Activated gamma-delta T cell (primary cell): Measurements from ENCODE around the gene C19orf12.
A peak's percentile ranks its signal among the peaks of the same experiment; 100 is the strongest.
"Not testable (repeated sequence)": the region's sequence is repeated elsewhere in the genome, so short reads cannot be mapped to it uniquely, and the experiment has no call there.

Experiments used
- DNase-seq: peaks from one replicate; lab custom pipeline; 2025; lab: John Stamatoyannopoulos, UW

Gene C19orf12

DNA sequence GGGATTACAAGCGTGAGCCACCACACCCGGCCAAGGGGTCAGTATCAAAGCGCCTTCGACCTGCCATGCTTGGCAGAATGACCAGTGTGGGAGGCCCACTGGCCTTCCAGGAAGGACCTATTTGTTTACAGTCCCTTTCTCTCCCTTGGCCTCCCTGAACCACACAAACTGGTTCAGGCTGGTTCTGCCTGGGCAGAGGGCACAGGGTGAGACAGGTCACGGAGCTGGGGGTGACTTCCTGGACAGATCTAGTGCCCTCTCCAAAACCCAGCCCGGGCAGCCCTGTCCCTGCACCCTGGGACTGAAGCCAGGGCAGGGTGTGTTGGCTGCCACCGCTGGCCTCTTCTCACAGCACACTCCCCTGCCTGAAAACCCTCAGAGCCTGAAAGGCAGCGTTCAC lies 38.5 kb downstream of the C19orf12 start:
- DNase-seq, result no peak

DNA sequence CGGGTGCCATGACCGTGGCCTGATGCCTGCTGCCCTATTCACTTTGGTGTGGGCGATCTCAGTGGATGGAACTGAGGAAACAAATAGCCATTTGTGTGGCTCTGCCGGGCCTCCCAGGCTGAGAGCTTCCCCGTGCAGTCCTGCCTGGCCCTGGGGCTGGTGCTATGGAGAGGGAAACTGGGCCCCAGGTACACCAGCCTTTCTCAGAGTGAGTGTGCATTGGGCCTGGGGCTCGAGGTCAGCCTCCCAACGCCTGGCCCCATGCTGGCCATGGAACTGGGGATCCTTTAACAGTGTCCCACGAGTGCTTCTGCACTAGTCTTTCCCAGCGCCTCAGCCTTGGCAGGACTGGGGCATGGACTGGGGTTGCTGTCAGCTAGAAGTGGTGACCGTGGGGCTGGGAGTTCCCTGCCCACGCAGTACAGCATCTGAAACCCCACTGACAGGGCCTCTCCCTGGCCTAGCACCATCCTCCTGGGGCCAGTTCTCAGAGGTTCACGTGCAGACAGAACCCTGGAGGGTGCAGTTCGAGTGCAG lies 39.3 kb downstream of the C19orf12 start:
- no peak for DNase-seq

DNA sequence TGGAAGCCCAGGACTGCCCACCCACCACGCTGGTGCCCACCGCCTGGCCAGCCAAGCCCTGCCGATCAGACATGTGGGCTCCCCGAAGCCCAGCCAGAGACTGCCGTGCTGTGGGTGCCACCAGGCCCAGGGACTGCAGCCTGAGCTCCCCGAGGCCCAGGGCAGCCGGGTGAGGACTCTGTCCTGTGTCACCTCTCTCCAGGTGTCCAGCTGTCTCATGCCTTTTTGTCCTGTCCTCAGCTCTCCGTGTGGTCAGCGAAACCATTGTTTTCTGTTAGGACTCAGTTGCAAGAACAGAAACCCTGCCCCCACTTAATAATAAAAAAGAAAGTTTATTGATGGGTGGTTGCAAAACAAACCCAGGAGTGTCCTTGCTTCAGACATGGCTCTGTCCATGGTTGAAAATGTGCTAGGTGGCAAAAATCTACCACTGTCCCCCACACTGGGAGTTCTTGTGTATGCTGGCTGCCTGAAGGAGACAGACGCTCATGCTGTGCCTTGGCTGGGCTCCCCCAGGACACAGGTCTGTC lies 39.9 kb downstream of the C19orf12 start:
- no peak for DNase-seq

DNA sequence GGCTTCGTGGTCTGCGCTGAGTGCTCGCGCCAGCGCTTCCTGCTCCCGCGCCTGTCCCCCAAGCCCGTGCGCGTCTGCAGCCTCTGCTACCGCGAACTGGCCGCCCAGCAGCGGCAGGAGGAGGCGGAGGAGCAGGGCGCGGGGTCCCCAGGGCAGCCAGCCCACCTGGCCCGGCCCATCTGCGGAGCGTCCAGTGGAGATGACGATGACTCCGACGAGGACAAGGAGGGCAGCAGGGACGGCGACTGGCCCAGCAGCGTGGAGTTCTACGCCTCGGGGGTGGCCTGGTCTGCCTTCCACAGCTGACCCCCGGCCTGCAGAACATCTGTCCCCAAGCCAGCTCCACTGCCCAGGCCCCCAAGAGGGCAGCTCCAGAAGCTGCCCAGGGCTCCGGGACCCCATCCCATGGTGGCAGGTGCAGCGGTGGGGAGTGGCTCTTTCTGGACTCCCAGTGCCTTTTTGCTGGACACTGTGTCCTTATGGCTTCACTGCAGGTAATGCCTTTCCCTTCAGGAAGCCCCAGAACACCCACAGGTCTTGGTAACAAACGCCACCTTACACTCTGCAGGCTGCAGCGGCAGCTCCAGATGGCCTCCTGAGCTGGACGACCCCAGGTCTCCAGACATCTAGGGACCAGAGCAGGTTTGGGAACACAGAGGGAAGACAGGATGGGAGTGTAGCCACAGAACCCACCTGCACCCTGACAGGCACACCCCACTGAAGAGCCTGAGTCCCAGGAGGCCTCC lies 40.5 kb downstream of the C19orf12 start:
- no peak for DNase-seq

DNA sequence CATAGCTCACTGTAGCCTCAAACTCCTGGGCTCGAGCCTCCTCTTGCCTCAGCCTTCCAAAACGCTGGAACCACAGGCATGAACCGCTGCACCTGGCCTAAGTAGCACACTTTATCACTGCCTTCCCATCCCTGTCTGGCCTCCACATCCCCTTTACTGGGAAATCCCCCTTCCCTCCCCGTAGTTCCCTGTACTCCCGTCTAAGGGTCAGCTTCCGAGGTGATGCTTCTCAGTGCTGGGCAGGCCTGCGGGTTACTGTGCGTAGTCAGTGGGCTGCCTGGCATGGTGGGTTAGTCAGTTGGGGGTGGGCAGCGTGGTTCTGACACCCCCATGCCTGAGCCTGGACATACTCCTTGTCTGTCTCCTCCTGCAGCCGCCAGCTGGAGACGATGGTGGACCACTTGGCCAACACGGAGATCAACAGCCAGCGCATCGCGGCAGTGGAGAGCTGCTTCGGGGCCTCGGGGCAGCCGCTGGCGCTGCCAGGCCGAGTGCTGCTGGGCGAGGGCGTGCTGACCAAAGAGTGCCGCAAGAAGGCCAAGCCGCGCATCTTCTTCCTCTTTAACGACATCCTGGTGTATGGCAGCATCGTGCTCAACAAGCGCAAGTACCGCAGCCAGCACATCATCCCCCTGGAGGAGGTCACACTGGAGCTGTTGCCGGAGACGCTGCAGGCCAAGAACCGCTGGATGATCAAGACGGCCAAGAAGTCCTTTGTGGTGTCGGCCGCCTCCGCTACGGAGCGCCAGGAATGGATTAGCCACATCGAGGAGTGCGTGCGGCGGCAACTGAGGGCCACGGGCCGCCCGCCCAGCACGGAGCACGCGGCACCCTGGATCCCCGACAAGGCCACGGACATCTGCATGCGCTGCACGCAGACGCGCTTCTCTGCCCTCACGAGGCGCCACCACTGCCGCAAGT lies 41.4 kb downstream of the C19orf12 start:
- no peak for DNase-seq

DNA sequence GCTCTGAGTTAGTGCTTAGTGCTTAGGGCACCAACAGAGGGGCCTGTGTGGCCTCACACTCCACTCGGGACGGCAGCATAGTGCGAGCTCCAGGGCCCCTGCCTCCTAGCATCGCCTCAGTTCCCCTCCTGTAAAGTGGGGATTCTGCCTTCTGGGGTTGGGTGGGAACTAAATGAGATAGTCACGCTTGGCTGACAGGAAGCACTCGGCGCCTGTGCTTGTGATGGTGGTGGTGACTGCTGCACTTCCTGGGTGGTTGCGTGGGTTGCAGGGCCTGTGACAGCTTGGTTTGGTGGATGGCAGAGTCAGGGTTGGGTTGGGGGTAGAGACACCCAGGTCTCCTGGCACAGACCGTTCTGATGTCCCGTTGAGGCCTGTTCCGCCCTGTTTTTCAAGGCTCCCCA lies 42.1 kb downstream of the C19orf12 start:
- peak; percentile 57 for DNase-seq

DNA sequence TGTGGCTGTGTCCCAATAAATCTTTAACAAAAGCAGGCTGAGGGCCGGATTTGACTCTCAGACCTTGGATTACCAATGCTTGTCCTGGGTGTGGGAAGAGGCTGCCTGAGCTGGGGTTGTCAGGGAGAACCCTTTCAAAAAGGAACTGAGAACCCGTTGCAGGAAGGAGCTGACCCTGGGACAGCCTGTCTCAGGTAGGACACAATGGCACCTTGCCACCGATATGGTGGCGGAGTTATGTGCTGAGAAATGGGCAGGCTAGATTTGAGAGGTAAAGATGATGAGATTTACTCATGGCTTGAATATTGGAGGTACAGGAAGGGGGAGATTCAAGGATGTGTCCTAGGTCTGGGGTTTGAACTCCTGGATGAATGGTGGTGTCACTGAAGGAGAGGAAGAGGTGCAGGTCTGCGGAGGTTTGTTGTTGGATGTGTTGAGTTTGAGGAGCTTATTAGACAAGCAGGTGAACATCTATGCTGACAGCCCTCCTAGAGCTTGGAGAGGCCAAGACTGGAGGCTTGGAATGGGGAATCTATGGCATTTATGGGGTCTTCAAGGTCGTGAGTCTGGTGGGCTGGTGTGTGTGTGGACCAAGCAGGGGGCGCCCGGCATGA lies 42.6 kb downstream of the C19orf12 start:
- no peak for DNase-seq

DNA sequence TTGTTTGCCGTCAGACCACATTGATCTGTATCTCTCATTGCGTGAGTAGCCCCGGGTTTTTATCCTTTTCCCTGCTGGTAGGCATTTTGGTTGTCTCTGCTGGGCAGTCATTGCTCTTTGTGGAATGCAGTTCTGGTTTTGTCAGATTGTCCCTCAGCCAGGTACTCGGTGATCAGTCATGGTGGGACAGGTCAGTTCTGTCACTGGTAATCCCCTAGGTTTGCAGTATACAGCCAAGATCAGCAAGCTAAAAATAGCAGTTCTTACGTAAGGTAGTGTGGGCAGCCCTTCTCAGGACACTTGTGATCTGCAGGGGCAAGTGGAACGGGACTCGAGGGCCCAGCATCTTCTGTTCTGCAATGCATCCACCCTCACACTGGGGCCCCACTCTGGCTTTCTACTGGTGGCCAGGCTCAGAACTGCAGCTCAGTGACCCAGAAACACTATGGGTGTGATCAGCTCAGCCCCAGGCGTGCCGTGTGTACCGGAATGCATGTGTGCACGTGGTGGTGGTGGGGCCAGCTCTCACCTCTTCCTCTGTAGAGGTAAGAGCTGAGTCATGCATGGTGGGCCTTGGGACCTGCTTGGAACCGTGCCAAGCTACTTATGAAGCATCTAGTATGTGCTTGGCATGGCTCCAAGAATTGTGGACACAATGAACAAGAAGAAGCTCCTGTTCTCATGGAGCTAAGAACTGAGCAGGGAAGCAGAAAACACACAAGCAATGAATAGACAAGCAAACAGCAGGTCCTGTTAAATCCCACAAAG lies 43.5 kb downstream of the C19orf12 start:
- peak; percentile 56 for DNase-seq

DNA sequence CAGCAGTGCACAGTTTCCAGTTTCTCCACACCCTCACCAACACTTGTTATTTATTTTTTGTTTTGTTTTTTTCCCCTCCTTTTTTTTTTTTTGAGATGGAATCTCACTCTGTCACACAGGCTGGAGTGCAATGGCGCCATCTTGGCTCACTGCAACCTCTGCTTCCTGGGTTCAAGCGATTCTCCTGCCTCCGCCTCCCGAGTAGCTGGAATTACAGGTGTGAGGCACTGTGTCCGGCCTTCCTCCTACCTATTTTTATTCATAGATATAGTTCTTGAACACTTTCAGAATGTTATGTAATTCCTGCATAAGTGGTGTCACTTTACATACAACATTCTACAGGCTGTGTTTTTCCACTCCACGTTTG lies 44.1 kb downstream of the C19orf12 start:
- DNase-seq, result not testable (repeated sequence)

DNA sequence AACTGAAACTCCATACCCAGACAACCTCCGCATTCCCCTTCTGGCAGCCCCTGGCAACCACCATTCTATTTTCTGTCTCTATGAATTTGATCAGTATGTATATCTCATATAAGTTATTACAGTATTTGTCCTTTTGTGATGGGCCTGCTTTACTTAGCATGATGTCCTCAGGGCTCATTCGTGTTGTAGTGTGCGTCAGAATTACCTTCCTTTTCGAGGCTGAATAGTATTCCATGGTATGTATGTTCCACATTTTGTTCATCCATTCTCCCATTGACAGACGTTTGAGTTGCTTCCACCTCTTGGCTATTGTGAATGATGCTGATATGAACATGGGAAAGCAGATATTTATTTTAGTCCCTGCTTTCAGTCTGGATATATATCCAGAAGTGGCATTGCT lies 44.8 kb downstream of the C19orf12 start:
- DNase-seq, result no peak

DNA sequence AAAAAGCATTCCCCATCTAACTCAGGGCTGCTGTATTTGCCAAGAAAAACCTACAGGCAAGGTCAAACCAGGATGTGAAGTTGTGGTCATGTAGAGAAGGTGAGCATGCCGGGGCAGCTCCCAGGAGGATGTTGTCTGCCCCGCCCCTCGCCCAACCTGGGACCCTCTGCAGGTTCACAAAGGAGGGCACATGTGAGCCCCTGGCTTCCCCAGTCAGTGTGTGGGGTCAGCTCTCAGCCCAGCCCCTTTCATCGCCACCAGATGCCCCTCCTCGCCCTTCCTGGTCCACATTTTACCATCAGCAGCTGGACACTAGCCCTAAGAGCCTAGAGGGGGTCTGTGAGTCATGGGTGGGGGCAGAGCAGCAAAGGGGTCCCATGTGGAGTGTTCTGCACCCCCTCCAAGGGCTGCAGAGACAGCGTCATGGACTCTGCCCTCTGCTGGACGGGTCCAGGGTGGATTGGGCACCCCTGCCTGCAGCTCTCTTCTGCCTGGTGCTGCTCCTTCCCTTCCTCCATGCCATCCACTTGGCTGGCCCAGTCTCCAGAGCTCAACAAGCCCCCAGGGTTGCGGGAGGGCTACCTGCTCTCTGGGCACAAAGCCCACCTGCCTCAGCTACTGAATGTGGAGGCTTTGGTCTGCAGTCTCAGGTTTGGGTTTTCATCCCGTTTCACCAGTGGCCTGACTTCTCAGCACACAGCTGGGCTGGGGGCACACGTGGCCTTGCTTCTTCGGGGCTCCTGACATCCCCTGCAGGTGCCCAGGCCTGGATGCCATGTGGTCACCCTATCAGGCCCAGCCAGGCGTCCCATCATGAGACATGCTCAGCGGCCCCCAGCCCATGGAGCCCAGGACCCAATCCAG lies 46.1 kb downstream of the C19orf12 start:
- no peak for DNase-seq

DNA sequence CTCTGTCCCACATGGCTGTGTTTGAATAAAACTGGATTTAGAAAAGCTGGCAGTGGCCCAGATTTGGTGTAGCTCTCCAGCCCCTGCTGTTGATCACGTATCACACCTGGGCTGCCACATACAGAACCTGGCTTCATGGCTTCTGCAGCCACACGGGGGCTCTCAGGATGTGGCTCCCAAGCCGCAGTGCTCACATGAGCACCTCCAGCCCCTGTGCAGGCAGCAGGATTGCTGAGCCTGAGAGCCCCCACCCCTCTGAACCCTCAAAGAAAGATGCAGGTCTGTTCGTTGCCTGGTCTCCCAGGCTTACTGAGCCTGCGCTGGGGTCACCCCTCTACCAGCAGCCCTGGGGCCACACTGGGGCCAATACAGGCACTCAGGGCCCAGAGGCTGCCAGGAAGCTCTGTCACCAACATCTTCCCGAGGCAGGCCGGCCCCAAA lies 47.1 kb downstream of the C19orf12 start:
- peak; percentile 53 for DNase-seq

DNA sequence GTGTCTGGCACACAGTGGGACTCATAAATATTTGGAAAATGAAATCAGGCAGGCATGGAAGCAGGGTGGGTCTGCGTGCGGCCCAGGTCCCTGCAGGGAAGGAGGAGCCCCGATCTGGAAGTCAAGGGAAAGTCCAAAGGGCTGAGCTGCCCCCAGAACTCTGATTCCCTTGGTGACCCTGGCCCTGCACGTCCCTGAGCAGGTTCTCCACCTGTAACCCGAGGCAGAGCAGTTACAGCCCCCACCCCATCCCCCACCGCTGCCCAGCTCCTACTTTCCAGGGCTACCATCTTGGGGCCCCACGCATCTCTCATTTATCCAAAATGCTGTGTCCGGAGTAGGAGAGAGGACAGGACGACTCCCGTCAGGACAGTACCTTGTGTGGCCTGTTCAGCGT lies 47.7 kb downstream of the C19orf12 start:
- no peak for DNase-seq

DNA sequence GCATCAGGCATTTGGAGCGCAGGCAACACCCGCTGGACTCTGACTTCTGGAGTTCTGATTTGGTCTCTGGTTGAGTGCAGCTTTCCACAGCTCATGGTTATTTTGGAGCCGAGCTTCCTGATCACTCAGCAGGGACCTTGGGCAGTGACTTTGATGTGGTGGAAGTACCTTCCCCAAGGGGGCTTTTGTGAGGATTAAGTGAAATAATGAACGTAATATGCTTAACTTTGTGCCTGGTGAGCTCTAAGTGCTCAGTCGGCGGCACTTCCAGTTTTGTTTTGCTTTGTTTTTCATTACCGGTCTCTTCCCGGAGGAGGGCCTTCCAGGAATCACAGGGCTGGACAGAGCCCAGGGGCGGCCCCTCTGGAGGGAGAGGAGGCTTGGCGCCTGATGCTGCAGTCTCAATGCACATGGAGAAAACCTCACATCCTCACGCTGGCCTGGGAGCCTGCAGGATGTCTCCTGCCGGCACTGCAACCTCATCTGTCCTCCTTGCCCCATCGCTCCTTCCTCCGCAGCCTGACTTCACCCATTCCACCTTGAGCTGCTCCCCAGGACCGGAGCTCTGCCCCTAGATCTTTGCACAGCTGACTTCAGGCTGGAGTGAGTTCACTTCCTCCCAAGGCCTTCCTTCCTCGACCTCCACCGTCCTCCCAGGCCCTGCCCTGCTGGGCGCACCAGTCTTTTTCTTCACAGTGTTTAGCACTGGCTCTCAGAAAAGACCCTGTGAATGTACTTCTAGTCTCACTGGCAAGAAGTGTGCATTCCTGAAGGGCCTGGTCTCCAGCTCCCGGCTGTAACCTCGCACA lies 48.3 kb downstream of the C19orf12 start:
- no peak for DNase-seq

DNA sequence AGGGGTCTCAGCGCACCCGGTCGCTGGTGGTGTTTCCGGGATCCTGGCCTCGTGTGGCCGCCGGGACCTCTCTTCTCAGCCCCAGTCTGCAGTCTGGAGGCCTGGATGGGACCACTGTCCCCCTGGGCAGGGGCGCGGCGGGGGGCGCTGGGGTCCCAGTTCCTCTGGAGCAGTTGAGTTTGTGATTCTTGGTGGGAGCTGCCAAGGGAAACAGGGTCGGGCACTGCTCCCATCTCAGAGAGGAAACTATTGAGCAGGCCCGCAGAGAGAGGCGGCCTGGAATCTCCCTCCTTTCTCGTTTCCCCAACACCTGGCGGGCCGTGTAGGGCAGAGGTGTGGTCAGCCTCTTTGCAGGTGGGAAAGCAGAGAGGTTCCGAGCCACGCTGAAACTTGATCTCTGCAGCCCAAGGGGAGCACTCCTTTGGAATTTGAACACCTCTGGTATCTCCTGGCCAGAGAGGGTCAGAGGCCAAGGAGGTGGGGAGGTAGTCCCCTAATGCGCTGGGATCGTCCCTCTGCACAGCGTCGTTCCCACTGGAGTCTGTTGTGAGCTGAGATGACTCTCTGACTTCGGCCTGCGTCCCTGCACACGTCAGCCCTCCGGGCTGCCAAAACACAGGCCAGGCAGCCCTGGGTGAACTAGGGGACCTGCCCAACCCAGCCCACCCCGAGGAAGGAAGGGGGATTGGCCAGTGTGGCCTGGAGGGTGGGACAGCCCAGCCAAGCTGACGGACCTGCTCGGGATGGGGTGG lies 49.1 kb downstream of the C19orf12 start:
- no peak for DNase-seq

DNA sequence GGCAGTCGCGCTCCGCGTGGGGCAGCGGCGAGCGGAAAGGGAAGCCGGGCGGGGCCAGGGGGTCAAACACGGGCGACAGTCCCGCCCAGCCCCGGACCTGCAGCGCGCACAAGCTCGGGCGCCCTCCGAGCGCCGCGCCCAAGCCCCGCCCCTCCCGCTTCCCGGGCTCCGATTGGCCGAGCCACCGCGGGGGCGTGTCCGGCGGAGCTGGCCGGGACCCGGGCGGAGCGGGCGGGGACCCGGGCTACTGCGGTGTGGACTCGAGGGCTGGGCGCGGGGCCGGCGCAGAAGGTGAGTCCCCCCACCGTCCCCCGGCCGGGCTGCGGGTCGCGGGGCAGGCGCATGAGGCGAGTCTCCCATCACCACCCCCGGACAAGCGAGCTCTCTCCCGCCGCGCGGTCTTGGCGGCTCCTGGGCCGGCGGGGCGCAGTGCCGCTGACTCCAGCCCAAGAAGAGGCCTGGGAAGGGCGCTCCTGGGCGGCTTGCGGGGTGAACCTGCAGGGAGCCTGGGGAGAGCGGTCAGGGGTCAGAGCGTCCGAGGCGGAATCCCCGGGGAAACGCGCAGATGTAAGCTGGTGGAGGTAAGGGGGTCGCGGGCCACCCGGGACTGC lies 49.7 kb downstream of the C19orf12 start, which contains the start of gene PLEKHF1:
Gene PLEKHF1 (plus strand): TSS at position 247 of the 611 bp plus-strand sequence. CDS start 8,379 bp downstream, outside the sequence.
- peak; percentile 78 for DNase-seq

DNA sequence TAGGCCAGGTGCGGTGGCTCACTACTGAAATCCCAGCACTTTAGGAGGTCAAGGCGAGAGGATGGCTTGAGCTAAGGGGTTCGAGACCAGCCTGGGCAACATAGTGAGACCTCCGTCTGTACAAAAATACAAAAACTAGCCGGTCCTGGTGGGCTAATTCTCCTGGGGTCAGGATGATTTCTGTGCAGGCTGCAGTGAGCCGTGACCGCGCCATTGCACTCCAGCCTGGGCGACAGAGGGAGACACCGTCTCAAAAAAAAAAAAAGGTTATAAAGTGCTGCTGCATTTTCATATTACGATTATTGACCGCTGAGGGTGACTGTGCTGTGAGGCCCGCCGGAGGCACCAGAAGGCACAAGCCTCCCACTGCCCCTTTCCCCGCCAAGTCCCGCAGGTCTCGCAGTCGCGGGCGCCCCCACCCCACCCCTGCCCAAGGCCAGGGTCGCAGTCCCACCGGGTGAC lies 50.3 kb downstream of the C19orf12 start:
- DNase-seq, result no peak
